ENCODE measurements around the gene ARMC10.

- TF ChIP-seq MAX (CRISPR knock-in tag; IDR thresholded peaks at IDR 0.05), result no peak
- TF ChIP-seq HMGN3 (IDR thresholded peaks at IDR 0.05; ENCODE audit: borderline replicate concordance, extremely low read depth, insufficient read length, low read depth, low read length), result no peak
- no peak for TF ChIP-seq ARNT (IDR thresholded peaks at IDR 0.05)
- no peak for TF ChIP-seq ADNP (tag; IDR thresholded peaks at IDR 0.05)
- no peak for TF ChIP-seq CHCHD3 (CRISPR knock-in tag; IDR thresholded peaks at IDR 0.05)
- TF ChIP-seq CBX3 (IDR thresholded peaks at IDR 0.05; ENCODE audit: borderline replicate concordance in 1 of 2, low read length in 2 of 2), result no peak
- no peak for TF ChIP-seq SMAD4 (CRISPR knock-in tag; conservative IDR thresholded peaks at IDR 0.05)
- TF ChIP-seq NCOA6 (IDR thresholded peaks at IDR 0.05), result no peak
- TF ChIP-seq ATF3 (IDR thresholded peaks at IDR 0.05), result no peak
- no peak for TF ChIP-seq ATF3 (CRISPR knock-in tag; conservative IDR thresholded peaks at IDR 0.05)
- no peak for TF ChIP-seq HIVEP1 (CRISPR knock-in tag; IDR thresholded peaks at IDR 0.05)
- TF ChIP-seq, protein P1, sequence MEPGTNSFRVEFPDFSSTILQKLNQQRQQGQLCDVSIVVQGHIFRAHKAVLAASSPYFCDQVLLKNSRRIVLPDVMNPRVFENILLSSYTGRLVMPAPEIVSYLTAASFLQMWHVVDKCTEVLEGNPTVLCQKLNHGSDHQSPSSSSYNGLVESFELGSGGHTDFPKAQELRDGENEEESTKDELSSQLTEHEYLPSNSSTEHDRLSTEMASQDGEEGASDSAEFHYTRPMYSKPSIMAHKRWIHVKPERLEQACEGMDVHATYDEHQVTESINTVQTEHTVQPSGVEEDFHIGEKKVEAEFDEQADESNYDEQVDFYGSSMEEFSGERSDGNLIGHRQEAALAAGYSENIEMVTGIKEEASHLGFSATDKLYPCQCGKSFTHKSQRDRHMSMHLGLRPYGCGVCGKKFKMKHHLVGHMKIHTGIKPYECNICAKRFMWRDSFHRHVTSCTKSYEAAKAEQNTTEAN (CRISPR knock-in tag; IDR thresholded peaks at IDR 0.05), result no peak
- no peak for TF ChIP-seq CBX2 (IDR thresholded peaks at IDR 0.05; ENCODE audit: insufficient read depth, low read length, poor library complexity, severe bottlenecking)
- TF ChIP-seq, protein P2, sequence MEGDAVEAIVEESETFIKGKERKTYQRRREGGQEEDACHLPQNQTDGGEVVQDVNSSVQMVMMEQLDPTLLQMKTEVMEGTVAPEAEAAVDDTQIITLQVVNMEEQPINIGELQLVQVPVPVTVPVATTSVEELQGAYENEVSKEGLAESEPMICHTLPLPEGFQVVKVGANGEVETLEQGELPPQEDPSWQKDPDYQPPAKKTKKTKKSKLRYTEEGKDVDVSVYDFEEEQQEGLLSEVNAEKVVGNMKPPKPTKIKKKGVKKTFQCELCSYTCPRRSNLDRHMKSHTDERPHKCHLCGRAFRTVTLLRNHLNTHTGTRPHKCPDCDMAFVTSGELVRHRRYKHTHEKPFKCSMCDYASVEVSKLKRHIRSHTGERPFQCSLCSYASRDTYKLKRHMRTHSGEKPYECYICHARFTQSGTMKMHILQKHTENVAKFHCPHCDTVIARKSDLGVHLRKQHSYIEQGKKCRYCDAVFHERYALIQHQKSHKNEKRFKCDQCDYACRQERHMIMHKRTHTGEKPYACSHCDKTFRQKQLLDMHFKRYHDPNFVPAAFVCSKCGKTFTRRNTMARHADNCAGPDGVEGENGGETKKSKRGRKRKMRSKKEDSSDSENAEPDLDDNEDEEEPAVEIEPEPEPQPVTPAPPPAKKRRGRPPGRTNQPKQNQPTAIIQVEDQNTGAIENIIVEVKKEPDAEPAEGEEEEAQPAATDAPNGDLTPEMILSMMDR (IDR thresholded peaks at IDR 0.05 in 2 of 3, conservative IDR thresholded peaks at IDR 0.05 in 1 of 3; ENCODE audit: insufficient read depth in 2 of 3, low read depth in 1 of 3, low read length in 3 of 3), result no peak
- TF ChIP-seq UBTF (IDR thresholded peaks at IDR 0.05; ENCODE audit: borderline replicate concordance in 1 of 2, low read depth in 2 of 2, low read length in 2 of 2), result no peak
Observed at GRCh38 chr7:103127006-103127405, 52.1 kb downstream of the ARMC10 start.

Measured in K562 (cell line).